ENCODE measurements around the gene TSSC4. TPM values are rescaled to one million over a fixed set of nuclear protein-coding genes. Genes with fewer than 3 reads are reported as not detected.

The TSSC4 gene
- total and polyA plus RNA-seq, 9 of the 15 experiments (the other 6 are each of a cell fraction or from before 2014, with no cell fraction given) = 0.41 to 54.2 (median 11.0) TPM

DNA sequence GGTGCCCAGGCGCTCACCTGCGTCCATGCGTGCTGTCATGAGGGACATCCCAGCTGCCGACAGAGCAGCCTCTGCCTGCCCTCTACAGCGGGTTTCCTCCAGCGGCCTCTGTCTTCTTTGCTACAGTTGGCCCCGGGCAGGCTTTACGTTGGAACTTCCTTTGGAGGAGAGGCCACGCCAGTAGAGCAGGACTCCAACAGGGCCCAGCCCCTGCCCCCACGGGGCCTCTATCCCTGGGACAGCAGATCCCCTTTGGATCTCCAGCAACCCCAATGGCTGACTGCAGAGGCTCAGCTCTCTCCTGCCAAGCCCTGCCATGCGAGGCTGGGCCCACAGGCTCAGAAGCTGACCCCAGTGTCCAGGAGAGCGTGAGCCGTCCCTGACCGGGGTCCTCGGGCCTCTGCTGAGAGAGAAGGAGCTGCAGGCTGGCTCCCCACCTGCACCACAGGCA lies 31.6 kb downstream of the TSSC4 start (continued):
- no peak for TF ChIP-seq TAF15 (IDR thresholded peaks at IDR 0.05; ENCODE audit: low read depth, low read length)
- TF ChIP-seq, protein P1, sequence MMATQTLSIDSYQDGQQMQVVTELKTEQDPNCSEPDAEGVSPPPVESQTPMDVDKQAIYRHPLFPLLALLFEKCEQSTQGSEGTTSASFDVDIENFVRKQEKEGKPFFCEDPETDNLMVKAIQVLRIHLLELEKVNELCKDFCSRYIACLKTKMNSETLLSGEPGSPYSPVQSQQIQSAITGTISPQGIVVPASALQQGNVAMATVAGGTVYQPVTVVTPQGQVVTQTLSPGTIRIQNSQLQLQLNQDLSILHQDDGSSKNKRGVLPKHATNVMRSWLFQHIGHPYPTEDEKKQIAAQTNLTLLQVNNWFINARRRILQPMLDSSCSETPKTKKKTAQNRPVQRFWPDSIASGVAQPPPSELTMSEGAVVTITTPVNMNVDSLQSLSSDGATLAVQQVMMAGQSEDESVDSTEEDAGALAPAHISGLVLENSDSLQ (IDR thresholded peaks at IDR 0.05) = no peak

DNA sequence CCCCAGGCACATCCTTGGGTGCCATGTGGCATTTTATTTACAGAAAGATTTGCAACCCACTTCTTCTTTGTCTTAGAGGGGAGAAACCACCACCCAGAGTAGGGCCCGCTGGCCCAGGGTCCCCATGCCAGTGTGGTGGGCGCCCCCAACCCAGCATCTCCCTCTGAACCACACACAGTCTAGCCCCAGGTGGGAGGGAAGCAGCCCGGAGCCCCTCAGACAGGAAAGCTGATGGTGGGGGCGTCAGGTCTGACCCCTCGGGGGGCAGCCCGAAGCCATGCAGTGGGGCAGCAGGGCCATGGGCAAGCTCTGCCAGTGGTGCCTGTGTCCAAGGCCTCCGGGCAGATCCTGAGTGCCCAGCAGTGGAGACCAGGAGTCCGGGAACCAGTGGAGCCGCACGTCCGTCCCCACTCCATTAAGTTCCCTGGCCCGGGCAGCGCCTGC lies 32.1 kb downstream of the TSSC4 start:
- peaks cover 2 to 51% of the 10 kb centered on the region in 2 experiments; a peak in 4 of 5 replicates for H3K27me3 ChIP-seq (ENCODE audit: control insufficient read depth in 2 of 2, insufficient read depth in 2 of 2, low read length in 2 of 2)
- no peaks in the 10 kb centered on the region for H3K36me3 ChIP-seq (ENCODE audit: control insufficient read depth, insufficient read depth, low read length)
- ATAC-seq (no peak), FAIRE-seq (no peak), DNase-seq (ENCODE audit: extremely low read depth in 1 of 4, low spot score in 3 of 4) (no peak)
- intact Hi-C loops (cut with micrococcal nuclease) (no loop called here), in situ Hi-C loops (cut with MboI) (no loop called here)
- TF ChIP-seq GATAD2A (IDR thresholded peaks at IDR 0.05) (no peak), TCFL5 (CRISPR knock-in tag; conservative IDR thresholded peaks at IDR 0.05) (no peak), CBX5 (IDR thresholded peaks at IDR 0.05; ENCODE audit: borderline replicate concordance, low read depth) (no peak), DPF2 (IDR thresholded peaks at IDR 0.05) (no peak), POLR3A (IDR thresholded peaks at IDR 0.05; ENCODE audit: borderline replicate concordance, extremely low read depth, insufficient read depth, insufficient read length) (no peak), MCM2 (IDR thresholded peaks at IDR 0.05; ENCODE audit: low read depth) (no peak)
- TF ChIP-seq, protein P2, sequence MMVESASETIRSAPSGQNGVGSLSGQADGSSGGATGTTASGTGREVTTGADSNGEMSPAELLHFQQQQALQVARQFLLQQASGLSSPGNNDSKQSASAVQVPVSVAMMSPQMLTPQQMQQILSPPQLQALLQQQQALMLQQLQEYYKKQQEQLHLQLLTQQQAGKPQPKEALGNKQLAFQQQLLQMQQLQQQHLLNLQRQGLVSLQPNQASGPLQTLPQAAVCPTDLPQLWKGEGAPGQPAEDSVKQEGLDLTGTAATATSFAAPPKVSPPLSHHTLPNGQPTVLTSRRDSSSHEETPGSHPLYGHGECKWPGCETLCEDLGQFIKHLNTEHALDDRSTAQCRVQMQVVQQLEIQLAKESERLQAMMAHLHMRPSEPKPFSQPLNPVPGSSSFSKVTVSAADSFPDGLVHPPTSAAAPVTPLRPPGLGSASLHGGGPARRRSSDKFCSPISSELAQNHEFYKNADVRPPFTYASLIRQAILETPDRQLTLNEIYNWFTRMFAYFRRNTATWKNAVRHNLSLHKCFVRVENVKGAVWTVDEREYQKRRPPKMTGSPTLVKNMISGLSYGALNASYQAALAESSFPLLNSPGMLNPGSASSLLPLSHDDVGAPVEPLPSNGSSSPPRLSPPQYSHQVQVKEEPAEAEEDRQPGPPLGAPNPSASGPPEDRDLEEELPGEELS (CRISPR knock-in tag; IDR thresholded peaks at IDR 0.05; ENCODE audit: borderline replicate concordance) = no peak
- H3K9ac ChIP-seq (ENCODE audit: insufficient read depth in 1 of 2, low read depth in 2 of 2, low read length in 2 of 2) = peak overlapping the region in 1 of 2 experiments; percentile 20; a peak in 1 of 4 replicates
- H2AFZ ChIP-seq (ENCODE audit: low read depth, low read length) = no peak overlapping the region
- 8% methylated on average over 13 of the region's 13 CpGs for WGBS (ENCODE audit: insufficient coverage, low coverage, missing lambda C conversion rate)
- H3K4me3 ChIP-seq = no peak overlapping the region
- peaks cover 0 to 3% of the 10 kb centered on the region in 2 experiments; a peak in 1 of 5 replicates for H3K4me1 ChIP-seq (replicated peaks in 1 of 2; ENCODE audit: control insufficient read depth in 2 of 2, insufficient read depth in 2 of 2, low read length in 2 of 2)
- no peak overlapping the region for H3K4me2 ChIP-seq (ENCODE audit: insufficient read depth, low read length)
- POLR2A ChIA-PET = no interaction called here
- H3K9me3 ChIP-seq (replicated peaks; ENCODE audit: control insufficient read depth, insufficient read depth, low read depth, low read length) = peaks cover 6% of the 10 kb centered on the region; the same call in 1 of the 2 replicates
- no peak overlapping the region for H3K27ac ChIP-seq (ENCODE audit: extremely low read depth, low read depth, low read length)
- H3K79me2 ChIP-seq (ENCODE audit: control insufficient read depth, insufficient read depth, low read length) = no peaks in the 10 kb centered on the region
- no TSS peak for BruUV-seq (replicated peaks)
- H3K9me1 ChIP-seq (ENCODE audit: control insufficient read depth, insufficient read depth, low read length) = peaks cover 2% of the 10 kb centered on the region
- H4K20me1 ChIP-seq (replicated peaks; ENCODE audit: control insufficient read depth, insufficient read depth, low read length) = peaks cover 4% of the 10 kb centered on the region
- CTCF ChIA-PET (ENCODE audit: low intra/inter-chr PET ratio) = no interaction called here

Data from K562 (cell line).